ENCODE data around the gene RELA. TPM values are rescaled to one million over a fixed set of nuclear protein-coding genes. Genes with fewer than 3 reads are reported as not detected.

The RELA gene
- total and polyA plus RNA-seq, 2 of the 13 experiments (the other 11 are each of a cell fraction or from before 2014, with no cell fraction given) = 21.4 to 40.5 TPM

DNA sequence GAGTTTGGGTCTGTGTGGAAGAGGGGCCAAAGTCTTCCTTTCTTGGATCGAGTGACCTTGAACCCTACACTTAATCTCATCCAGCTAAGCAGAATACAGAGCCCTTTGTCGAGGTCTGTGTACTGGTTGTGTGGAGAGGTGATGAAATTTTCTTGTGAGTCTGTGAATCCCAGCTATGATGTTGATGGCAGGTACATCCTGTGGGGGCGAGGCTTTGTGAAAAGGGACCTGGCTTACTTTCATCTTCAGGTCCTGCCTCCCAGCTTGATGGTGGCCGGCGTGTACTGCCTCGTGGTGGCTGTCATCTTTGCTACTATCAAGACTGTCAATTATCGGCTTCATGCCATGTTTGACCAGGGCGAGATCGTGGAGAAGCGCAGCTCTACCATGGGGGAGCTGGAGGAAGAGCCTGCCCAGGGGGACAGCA is 46.1 kb downstream of the RELA start (continued):
- TF ChIP-seq ZBED4 (CRISPR knock-in tag; IDR thresholded peaks at IDR 0.05; ENCODE audit: borderline replicate concordance) = peak; percentile 25; the same call in 1 of the 2 replicates
- no peak for TF ChIP-seq ZNF350 (CRISPR knock-in tag; IDR thresholded peaks at IDR 0.05; ENCODE audit: borderline replicate concordance, low read depth)
- no peak for TF ChIP-seq ZNF816 (CRISPR knock-in tag; IDR thresholded peaks at IDR 0.05; ENCODE audit: borderline replicate concordance)
- TF ChIP-seq, protein P1, sequence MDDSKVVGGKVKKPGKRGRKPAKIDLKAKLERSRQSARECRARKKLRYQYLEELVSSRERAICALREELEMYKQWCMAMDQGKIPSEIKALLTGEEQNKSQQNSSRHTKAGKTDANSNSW (CRISPR knock-in tag; IDR thresholded peaks at IDR 0.05; ENCODE audit: borderline replicate concordance) = no peak
- TF ChIP-seq NFYC (CRISPR knock-in tag; IDR thresholded peaks at IDR 0.05) = no peak
- TF ChIP-seq SKI (IDR thresholded peaks at IDR 0.05; ENCODE audit: partially characterized antibody) = peak; percentile 52
- peak; percentile 70 for TF ChIP-seq POLR2AphosphoS5 (IDR thresholded peaks at IDR 0.05; ENCODE audit: low read depth, low read length)
- no peak for TF ChIP-seq DR1 (CRISPR knock-in tag; IDR thresholded peaks at IDR 0.05)
- no peak for TF ChIP-seq ZNF761 (CRISPR knock-in tag; conservative IDR thresholded peaks at IDR 0.05)
- TF ChIP-seq ELF3 (CRISPR knock-in tag; IDR thresholded peaks at IDR 0.05) = no peak
- TF ChIP-seq MXD4 (CRISPR knock-in tag; IDR thresholded peaks at IDR 0.05) = 0 out of 2 replicates have a peak, but pooled peaks have one; percentile 23
- TF ChIP-seq ZNF143 (CRISPR knock-in tag; IDR thresholded peaks at IDR 0.05) = no peak
- no peak for TF ChIP-seq MBD4 (IDR thresholded peaks at IDR 0.05; ENCODE audit: borderline replicate concordance, low read length)
- TF ChIP-seq ZFP37 (CRISPR knock-in tag; IDR thresholded peaks at IDR 0.05; ENCODE audit: borderline replicate concordance) = no peak
- TF ChIP-seq, protein P2, sequence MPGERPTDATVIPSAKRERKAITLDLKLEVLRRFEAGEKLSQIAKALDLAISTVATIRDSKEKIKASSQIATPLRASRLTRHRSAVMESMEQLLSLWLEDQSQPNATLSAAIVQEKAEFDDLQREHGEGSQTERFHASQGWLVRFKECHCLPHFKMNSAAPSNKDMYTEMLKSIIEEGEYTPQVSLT (CRISPR knock-in tag; IDR thresholded peaks at IDR 0.05; ENCODE audit: borderline replicate concordance, low read depth) = no peak
- TF ChIP-seq, protein P3, sequence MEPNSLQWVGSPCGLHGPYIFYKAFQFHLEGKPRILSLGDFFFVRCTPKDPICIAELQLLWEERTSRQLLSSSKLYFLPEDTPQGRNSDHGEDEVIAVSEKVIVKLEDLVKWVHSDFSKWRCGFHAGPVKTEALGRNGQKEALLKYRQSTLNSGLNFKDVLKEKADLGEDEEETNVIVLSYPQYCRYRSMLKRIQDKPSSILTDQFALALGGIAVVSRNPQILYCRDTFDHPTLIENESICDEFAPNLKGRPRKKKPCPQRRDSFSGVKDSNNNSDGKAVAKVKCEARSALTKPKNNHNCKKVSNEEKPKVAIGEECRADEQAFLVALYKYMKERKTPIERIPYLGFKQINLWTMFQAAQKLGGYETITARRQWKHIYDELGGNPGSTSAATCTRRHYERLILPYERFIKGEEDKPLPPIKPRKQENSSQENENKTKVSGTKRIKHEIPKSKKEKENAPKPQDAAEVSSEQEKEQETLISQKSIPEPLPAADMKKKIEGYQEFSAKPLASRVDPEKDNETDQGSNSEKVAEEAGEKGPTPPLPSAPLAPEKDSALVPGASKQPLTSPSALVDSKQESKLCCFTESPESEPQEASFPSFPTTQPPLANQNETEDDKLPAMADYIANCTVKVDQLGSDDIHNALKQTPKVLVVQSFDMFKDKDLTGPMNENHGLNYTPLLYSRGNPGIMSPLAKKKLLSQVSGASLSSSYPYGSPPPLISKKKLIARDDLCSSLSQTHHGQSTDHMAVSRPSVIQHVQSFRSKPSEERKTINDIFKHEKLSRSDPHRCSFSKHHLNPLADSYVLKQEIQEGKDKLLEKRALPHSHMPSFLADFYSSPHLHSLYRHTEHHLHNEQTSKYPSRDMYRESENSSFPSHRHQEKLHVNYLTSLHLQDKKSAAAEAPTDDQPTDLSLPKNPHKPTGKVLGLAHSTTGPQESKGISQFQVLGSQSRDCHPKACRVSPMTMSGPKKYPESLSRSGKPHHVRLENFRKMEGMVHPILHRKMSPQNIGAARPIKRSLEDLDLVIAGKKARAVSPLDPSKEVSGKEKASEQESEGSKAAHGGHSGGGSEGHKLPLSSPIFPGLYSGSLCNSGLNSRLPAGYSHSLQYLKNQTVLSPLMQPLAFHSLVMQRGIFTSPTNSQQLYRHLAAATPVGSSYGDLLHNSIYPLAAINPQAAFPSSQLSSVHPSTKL (CRISPR knock-in tag; IDR thresholded peaks at IDR 0.05) = peak; percentile 55
- TF ChIP-seq ZBTB46 (CRISPR knock-in tag; IDR thresholded peaks at IDR 0.05; ENCODE audit: borderline replicate concordance) = no peak
- TF ChIP-seq ZNF768 (CRISPR knock-in tag; IDR thresholded peaks at IDR 0.05) = no peak
- no peak for TF ChIP-seq ZFP62 (CRISPR knock-in tag; IDR thresholded peaks at IDR 0.05)
- no peak for TF ChIP-seq TP53 (CRISPR knock-in tag; conservative IDR thresholded peaks at IDR 0.05)
- peak; percentile 80 for TF ChIP-seq GATAD2A (CRISPR knock-in tag; IDR thresholded peaks at IDR 0.05)
- 0 out of 2 replicates have a peak, but pooled peaks have one; percentile 33 for TF ChIP-seq ZNF709 (CRISPR knock-in tag; IDR thresholded peaks at IDR 0.05)

All from HepG2 (cell line).